Mucosa of gallbladder (tissue), 1 donor: Measurements from ENCODE around the gene THAP9. TPM values are rescaled to one million over a fixed set of nuclear protein-coding genes. Genes with fewer than 3 reads are reported as not detected.

Experiments used
- DNase-seq: peaks from one replicate; pipeline ENCODE4 v3.0.0-alpha.2; 2020; ENCODE audit warnings: low spot score
- total RNA-seq: library from RNA; stranded (reverse); gene quantifications from one replicate; pipeline ENCODE4 v1.2.1, GENCODE V29; 2021
- donor health status: DM: no; HTN: no; CAD: no.

The THAP9 gene
- total RNA-seq, 1 donor from 2014 or later: 2.8 TPM

GRCh38 chr4:82965763-82966162, 65.2 kb downstream of the THAP9 start:
- DNase-seq: no peak

- DNase-seq: no peak
Measured at GRCh38 chr4:82968972-82969371, 68.4 kb downstream of the THAP9 start.

GRCh38 chr4:82969414-82969813, 68.9 kb downstream of the THAP9 start:
- no peak for DNase-seq

Other genes with a start within 250 kb of the THAP9 start
- 22.9 TPM for gene SCD5, start 101.9 kb upstream of the THAP9 start, total RNA-seq
- 227 TPM for gene SEC31A, start 9.6 kb upstream of the THAP9 start, total RNA-seq
- gene LIN54, start 110.1 kb downstream of the THAP9 start, total RNA-seq: 11.5 TPM
- 31.5 TPM for gene COPS4, start 134.4 kb downstream of the THAP9 start, total RNA-seq
- gene PLAC8, start 214.0 kb downstream of the THAP9 start, total RNA-seq: 8.2 TPM